Measurements from ENCODE around the gene PTMS. TPM values are rescaled to one million over a fixed set of nuclear protein-coding genes. Genes with fewer than 3 reads are reported as not detected.

The PTMS gene
- total RNA-seq, 1 donor: 150 TPM

- TF ChIP-seq CTCF (IDR thresholded peaks at IDR 0.05; ENCODE audit: insufficient read depth, low read depth, low read length): no peak
- H3K4me3 ChIP-seq (ENCODE audit: low read depth, low read length): no peak overlapping the region
- no peak for DNase-seq (ENCODE audit: low read depth)
Measured at GRCh38 chr12:6810758-6811157, 44.6 kb downstream of the PTMS start.

GRCh38 chr12:6813363-6813762 is 47.2 kb downstream of the PTMS start:
- TF ChIP-seq CTCF (IDR thresholded peaks at IDR 0.05; ENCODE audit: insufficient read depth, low read depth, low read length): no peak
- no peak overlapping the region for H3K4me3 ChIP-seq (ENCODE audit: low read depth, low read length)
- DNase-seq (ENCODE audit: low read depth): no peak

- no peak overlapping the region for H3K4me3 ChIP-seq (ENCODE audit: low read depth, low read length)
- no peak for DNase-seq (ENCODE audit: low read depth)
- TF ChIP-seq CTCF (IDR thresholded peaks at IDR 0.05; ENCODE audit: insufficient read depth, low read depth, low read length): no peak
Measured at GRCh38 chr12:6816598-6816997, 50.4 kb downstream of the PTMS start.

GRCh38 chr12:6817098-6817497 is 50.9 kb downstream of the PTMS start:
- TF ChIP-seq CTCF (IDR thresholded peaks at IDR 0.05; ENCODE audit: insufficient read depth, low read depth, low read length): no peak
- DNase-seq (ENCODE audit: low read depth): no peak
- H3K4me3 ChIP-seq (ENCODE audit: low read depth, low read length): no peak overlapping the region

GRCh38 chr12:6817662-6818157 is 51.5 kb downstream of the PTMS start:
- H3K4me3 ChIP-seq (ENCODE audit: low read depth, low read length): no peak overlapping the region
- TF ChIP-seq CTCF (IDR thresholded peaks at IDR 0.05; ENCODE audit: insufficient read depth, low read depth, low read length): no peak
- no peak for DNase-seq (ENCODE audit: low read depth)

- no peak for TF ChIP-seq CTCF (IDR thresholded peaks at IDR 0.05; ENCODE audit: insufficient read depth, low read depth, low read length)
- DNase-seq (ENCODE audit: low read depth): no peak
- no peak overlapping the region for H3K4me3 ChIP-seq (ENCODE audit: low read depth, low read length)
Measured at GRCh38 chr12:6818222-6818621, 52.1 kb downstream of the PTMS start.

- H3K4me3 ChIP-seq (ENCODE audit: low read depth, low read length): no peak overlapping the region
- no peak for DNase-seq (ENCODE audit: low read depth)
- TF ChIP-seq CTCF (IDR thresholded peaks at IDR 0.05; ENCODE audit: insufficient read depth, low read depth, low read length): no peak
Measured at GRCh38 chr12:6818645-6819044, 52.5 kb downstream of the PTMS start.

Data from fibroblast of villous mesenchyme (primary cell).